ENCODE results near the gene SSBP1.
"Not testable (repeated sequence)": the region's sequence is repeated elsewhere in the genome, so short reads cannot be mapped to it uniquely, and the experiment has no call there.

SSBP1 gene

DNA sequence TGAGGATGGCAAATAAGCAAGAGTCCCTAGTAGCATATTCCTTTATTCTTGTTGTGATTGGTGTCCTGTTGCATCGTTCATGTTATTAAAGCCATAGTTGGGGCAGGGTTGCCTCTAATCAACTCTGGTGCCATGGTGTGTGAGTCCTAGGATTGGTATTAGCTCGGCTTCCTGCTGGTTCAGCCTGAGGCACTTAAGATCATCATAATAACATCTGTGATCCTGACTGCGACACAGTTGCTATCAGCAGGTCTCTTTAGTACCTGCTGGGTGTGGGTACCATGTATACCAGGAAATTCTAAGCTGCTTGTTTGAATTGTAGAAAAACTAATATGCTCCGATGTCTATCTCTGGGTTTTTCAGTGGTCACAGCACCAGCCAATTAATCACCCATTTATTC lies 28.4 kb upstream of the SSBP1 start:
- no peak for DNase-seq

- DNase-seq = no peak
Measured at GRCh38 chr7:141710301-141710700, 27.9 kb upstream of the SSBP1 start.

DNA sequence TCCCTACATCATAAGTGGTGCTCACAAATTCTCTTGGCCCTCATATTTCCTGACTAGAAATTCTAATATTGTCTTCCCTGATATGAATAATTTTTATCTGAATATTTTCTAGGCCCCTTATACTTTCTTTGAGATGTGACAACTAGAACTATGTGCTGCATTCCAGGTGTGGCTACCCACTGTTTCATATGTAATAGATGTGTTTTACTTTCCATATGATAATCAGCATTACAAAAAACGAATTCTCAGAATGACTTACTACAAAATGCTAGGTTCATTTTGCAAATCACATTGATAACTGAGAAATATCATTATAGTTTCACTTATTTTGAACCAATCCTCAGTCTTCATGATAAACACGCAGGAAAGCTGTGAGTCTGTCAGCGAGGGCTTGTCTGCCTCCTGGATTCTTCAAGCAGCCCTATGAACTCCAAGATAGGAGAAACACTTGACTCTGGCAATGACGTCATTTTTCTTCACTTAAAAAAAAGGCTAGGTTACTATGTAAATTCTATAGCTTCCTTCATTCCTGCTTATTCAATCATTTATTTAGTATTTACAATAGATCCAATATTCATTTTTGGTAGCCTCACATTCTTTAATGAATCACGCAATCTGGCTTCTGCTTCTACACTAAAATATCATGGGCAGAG lies 25.4 kb upstream of the SSBP1 start:
- no peak for DNase-seq

GRCh38 chr7:141713890-141714289 lies 24.3 kb upstream of the SSBP1 start:
- DNase-seq = no peak

DNA sequence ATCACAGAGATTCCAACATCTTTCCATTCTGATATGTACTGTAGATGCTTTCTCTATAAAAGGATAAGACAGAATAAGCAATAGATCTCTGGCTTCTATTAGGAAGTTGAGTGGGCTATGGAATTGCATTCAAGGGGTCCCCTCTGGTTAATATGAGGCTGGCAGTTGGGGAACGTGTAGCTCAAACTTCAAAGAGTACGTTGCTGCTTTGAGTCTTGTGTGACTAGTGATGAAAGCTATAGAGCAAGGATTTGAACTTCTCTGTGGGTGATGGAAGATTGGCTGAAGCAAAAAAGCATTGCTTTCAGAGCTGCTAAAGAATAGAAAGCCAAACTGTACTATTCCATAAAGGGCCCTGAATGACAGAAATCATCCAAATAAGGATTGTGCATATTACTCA lies 23.6 kb upstream of the SSBP1 start:
- DNase-seq = no peak

DNA sequence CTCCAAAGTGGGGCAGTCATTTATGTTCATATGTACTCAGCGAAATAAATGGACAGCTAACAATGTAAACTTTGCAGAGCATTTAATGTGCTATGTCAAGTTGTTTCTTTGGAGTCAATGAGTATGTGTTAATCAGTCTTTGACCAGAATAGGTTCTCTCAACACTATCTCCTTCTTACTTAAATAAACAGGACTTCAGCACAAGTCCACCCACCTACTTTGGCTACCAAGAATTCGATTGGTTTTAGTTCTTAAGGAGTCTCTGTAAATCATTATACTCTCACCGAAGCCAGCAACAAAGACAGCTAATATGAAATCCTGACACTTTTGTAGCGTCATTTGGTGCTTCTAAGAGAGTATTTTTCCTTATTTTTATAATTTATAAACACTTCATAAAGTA lies 23.1 kb upstream of the SSBP1 start:
- DNase-seq = no peak

- no peak for DNase-seq
Measured at GRCh38 chr7:141715794-141716689, 22.1 kb upstream of the SSBP1 start.

DNA sequence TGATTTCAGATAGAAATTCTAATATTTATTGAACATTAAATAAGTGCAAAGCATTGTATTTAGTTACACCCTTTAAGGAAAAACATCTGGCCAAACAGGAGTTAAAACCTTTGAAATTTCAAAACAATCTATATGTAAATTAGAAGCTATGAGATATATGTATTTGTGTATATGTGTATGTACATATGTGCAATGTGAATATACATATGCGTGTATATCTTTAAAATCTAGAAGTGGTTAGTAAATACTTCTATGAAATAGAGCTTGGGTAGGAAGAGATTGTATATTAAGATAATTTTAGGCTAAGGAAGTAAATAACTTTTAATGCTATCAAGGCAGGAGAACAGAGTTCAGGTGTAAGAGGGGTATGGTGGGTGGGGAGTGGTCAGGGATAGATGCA lies 20.7 kb upstream of the SSBP1 start:
- no peak for DNase-seq

DNA sequence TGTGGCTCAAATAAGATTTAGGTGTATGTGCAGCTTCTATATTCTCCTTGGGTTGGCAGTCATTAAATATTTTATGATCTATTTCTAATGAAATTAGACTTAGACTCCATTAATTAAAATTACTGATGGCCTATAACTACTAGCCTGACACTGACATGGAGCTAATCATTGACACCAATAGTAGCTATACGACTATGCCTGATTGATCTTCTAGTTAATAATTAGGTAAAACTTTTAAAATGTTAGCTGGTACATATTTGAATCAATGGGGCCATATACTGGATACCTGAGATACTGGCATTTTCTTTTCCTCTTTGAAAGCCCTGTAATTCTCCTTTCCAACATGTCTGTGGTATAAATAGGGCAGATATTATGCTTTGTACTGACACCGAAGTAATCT lies 15.6 kb upstream of the SSBP1 start:
- no peak for DNase-seq

GRCh38 chr7:141729020-141729419 lies 9.1 kb upstream of the SSBP1 start:
- DNase-seq = no peak

- no peak for DNase-seq
Measured at GRCh38 chr7:141731476-141732149, 6.5 kb upstream of the SSBP1 start.

DNA sequence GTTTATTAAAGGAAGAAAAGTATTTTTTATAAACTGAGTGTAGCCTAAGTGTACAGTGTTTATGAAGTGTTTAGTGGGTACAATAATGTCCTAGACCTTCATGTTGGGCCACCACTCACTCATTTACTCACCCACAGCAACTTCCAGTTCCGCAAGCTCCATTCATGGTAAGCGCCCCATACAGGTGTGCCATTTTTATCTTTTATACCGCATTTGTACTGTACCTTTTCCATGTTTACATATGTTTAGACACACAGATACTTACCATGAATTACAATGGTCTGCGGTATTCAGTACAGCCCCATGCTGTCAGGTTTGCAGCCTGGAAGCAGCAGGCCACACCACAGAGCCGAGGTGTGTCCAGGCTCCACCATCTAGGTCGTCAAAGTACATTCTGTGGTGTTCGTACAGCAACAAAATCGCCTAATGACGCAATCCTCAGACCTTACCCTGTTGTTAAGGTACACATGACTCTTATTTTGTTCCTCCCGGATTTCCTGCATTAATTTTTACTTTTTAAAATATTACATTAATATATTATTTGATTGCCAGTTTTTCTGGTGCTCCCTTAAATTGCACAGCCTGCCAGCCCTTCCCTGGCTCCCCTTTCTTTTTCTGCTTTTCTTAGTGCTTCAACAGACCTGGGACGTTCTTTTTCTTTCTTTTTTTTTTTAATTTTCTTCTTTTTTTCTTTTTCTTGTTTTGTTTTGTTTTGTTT lies 881 bp upstream of the SSBP1 start:
- no peak for DNase-seq

DNA sequence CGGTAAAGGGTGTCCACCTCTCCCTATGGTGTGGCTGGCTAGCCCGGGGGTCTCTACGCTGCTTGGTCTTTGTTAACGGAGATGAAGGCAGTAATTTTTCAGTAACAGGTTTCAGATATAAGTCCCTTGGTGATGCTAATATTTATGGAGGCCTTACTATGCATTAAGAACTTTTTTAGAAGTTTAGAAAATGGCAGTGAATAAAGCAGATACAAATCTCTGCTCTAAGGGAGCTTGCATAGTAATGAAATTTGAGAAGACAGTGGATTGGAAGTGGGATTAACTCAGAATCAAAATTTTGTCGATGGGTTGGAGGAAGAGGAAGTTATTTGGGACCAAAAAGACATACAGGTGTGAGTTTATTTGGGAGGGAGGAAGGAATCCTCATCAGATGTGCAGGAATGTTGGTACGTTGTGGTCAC lies 445 bp downstream of the SSBP1 start:
- DNase-seq = no peak

GRCh38 chr7:141739250-141739649 lies 1.1 kb downstream of the SSBP1 start:
- no peak for DNase-seq

DNA sequence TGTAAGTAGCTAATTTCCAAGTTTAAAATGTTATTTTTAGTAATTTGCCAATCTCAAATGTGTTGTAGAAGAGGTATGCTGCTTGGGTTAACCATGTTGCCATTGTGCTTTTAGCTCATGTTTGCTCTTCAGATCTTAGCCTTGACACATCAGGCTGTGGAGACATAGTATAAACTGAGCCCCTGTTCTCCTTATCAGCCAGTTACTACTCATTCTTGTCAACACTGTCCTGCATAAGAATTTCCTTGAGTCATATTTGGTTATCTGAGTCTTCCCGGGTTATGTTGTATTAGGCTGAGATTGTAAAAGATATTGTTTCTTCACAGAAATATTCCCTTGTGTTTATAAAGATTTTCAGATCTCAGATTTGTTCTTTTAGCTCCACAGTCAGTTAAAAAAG lies 4.1 kb downstream of the SSBP1 start:
- no peak for DNase-seq

GRCh38 chr7:141744131-141744530 lies 6.0 kb downstream of the SSBP1 start:
- no peak for DNase-seq

GRCh38 chr7:141748396-141748795 lies 10.2 kb downstream of the SSBP1 start:
- DNase-seq = no peak

DNA sequence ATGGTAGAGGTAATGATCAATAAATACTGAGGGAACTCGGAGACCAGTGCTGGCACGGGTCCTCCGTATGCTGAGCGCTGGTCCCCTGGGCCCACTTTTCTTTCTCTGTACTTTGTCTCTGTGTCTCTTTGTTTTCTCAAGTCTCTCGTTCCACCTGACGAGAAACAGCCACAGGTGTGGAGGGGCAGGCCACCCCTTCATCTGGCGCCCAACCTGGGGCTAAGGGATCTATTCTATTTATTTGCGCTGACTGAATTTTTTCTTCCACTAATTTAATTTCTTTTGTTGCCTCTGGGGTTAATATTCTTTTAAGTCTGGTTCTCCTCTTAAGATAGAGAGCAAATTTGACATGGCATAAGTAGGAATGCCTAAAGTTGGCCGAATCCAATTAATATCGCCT lies 13.7 kb downstream of the SSBP1 start:
- not testable (repeated sequence) for DNase-seq

DNA sequence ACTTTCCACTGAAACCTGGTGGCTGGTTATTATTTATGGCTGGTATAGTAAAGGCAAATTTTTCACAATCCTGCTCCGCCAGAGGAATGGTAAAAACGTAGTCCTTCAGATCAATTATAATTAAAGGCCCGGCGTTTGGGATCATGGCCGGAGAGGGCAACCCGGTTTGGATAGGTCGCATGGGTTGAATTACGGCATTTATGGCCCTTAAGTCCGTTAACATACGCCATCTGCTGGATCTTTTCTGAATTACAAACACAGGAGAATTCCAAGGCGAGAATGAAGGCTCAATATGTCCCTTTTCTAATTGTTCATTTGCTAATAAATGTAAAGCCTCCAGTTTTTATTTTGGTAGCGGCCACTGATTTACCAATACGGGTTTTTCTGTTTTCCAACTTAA lies 14.5 kb downstream of the SSBP1 start:
- DNase-seq = no peak

DNA sequence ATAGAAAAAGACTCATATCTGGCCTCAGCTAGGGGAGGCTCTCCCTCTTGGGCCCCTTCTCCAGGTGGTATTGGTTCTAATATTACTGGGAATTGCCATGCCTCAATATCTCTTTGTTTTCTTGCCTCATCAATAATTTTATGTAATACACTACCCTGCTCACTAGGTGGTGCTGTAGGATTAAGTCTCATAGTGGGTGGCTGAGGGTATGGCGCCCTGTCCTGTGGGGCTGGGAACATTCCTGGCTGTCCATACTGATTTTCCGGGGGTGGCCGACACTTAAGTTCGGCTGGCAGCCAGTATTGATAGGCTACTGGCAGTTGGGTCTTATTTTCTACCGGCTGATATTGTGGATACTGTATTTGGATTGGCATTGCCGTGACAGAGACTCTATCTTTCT lies 16.8 kb downstream of the SSBP1 start:
- no peak for DNase-seq

DNA sequence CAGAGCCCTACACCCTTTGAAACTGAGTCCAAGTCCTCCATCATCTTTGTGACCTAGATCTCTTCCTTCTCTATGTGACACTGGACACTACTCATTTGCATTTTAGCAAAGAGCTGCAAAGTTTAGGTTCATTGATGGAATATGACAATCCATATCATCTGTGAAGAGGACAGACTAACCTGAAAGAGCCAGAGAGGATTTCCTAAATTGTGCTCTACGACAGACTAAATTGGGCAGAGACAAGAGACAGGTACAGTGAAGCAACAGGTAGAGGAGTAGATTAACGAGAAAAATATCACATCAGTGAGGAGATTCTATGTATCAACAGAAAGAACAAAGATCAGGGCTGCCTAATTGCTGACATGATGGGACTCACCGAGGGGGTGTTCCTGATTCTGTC lies 25.6 kb downstream of the SSBP1 start, which contains the start of gene TAS2R3:
TSS of gene TAS2R3 (plus strand) at position 301 of the 400 bp plus-strand sequence. CDS start at position 363, 62 bp downstream.
- no peak for DNase-seq

DNA sequence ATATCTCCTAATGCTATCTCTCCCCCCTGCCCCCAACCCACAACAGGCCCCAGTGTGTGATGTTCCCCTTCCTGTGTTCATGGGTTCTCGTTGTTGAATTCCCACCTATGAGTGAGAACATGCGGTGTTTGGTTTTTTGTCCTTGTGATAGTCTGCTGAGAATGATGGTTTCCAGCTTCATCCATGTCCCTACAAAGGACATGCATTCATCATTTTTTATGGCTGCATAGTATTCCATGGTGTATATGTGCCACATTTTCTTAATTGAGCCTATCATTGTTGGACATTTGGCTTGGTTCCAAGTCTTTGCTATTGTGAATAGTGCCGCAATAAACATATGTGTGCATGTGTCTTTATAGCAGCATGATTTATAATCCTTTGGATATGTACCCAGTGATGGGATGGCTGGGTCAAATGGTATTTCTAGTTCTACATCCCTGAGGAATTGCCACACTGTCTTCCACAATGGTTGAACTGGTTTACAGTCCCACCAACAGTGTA lies 32.0 kb downstream of the SSBP1 start:
- not testable (repeated sequence) for DNase-seq

DNA sequence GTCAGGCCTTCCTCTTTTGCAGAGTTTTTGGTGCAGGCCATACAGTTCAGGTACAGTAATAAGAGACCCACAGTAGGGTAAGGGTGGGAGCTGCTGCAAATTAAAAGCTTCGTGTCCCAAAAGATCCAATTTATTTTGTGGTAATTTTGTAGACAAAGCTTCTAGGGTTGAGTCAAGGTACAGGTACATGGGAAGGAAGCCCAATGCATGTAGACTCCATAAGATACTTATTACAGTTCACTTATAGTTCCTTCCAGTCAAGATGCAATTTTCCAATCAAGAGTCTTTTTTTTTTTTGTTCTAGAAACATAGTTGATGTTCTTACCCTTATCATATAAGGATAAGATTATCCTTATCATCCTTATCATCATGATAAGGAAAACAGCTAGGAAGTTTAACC lies 38.2 kb downstream of the SSBP1 start, which contains the start of gene TAS2R4:
TSS of gene TAS2R4 (plus strand) at position 301 of the 400 bp plus-strand sequence. CDS start 1,815 bp downstream, outside the sequence.
- no peak for DNase-seq
